ENCODE results near the gene KPTN.

DNA sequence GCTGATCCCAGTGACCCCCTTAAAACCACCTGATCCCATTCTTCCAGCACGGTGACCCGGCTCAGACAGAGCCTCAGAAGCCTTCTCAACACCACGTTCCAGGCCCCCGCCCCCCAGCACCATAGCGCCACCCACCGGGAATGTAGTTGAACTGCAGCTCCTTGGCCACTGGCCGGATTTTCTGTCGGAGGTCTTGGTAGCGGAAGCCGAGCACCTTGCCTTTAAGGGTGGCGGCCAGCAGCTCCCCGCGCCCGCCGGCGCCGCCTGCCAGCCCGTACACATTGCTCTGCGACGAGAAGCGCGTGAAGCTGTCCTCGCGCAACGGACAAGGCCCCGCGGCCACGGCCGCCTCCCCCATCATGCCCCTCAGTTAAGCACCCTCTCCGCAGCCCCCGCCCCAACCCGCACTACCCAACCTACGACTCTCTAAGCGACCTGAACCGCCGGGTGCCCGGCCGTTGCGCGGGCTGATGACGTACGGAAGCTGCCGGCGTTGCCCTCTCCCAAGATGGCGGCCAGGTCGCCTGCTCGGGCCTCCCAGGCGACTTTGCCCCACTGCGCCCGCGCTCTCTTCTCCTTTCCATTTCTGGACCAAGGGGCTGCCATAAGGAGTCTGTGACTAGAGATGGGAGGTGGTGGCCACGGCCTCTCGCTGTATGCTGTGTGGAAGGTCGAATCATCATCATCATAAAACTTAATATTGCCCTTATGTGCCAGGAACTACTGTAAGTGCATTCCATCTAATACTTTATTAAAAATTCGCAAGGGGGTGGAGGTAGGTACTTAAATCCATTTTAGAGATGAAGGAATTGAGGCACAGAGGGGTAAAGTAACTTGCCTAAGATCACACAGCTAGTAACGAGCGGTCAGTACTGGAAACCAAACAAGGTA is at the start of gene KPTN:
- TF ChIP-seq ZNF274 (IDR thresholded peaks at IDR 0.05; ENCODE audit: low read depth, low read length) (no peak), ATF3 (IDR thresholded peaks at IDR 0.05) (no peak), ZBTB33 (IDR thresholded peaks at IDR 0.05; ENCODE audit: extremely low read depth, insufficient replicate concordance, low read length) (no peak), RAD21 (IDR thresholded peaks at IDR 0.05; ENCODE audit: low read depth) (peak; percentile 70), POLR2A (IDR thresholded peaks at IDR 0.05; ENCODE audit: borderline replicate concordance, extremely low read depth, insufficient read depth, insufficient read length) (no peak), REST (IDR thresholded peaks at IDR 0.05; ENCODE audit: low read depth) (no peak), CEBPB (IDR thresholded peaks at IDR 0.05; ENCODE audit: low read depth) (no peak), POLR2AphosphoS5 (IDR thresholded peaks at IDR 0.05; ENCODE audit: low read depth, low read length) (peak; percentile 73), TCF7L2 (IDR thresholded peaks at IDR 0.05; ENCODE audit: borderline replicate concordance, extremely low read depth, insufficient read depth, insufficient read length) (no peak), ELF1 (IDR thresholded peaks at IDR 0.05; ENCODE audit: borderline replicate concordance, low read depth) (no peak; the same call in 1 of the 2 replicates)
- TF ChIP-seq, protein P1, sequence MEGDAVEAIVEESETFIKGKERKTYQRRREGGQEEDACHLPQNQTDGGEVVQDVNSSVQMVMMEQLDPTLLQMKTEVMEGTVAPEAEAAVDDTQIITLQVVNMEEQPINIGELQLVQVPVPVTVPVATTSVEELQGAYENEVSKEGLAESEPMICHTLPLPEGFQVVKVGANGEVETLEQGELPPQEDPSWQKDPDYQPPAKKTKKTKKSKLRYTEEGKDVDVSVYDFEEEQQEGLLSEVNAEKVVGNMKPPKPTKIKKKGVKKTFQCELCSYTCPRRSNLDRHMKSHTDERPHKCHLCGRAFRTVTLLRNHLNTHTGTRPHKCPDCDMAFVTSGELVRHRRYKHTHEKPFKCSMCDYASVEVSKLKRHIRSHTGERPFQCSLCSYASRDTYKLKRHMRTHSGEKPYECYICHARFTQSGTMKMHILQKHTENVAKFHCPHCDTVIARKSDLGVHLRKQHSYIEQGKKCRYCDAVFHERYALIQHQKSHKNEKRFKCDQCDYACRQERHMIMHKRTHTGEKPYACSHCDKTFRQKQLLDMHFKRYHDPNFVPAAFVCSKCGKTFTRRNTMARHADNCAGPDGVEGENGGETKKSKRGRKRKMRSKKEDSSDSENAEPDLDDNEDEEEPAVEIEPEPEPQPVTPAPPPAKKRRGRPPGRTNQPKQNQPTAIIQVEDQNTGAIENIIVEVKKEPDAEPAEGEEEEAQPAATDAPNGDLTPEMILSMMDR (IDR thresholded peaks at IDR 0.05 in 2 of 3, conservative IDR thresholded peaks at IDR 0.05 in 1 of 3; ENCODE audit: borderline replicate concordance in 1 of 3, insufficient read depth in 1 of 3, low read depth in 2 of 3, low read length in 2 of 3): peak; percentile 68 to 96 (median 92); a peak in 5 of 6 replicates
- TF ChIP-seq, protein P2, sequence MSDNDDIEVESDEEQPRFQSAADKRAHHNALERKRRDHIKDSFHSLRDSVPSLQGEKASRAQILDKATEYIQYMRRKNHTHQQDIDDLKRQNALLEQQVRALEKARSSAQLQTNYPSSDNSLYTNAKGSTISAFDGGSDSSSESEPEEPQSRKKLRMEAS (IDR thresholded peaks at IDR 0.05): 0 out of 2 replicates have a peak, but pooled peaks have one; percentile 38

Measured in HCT116 (cell line).